Fibroblast of lung (primary cell): ENCODE results near the gene FAM13A.

Experiments used
- EZH2 ChIP-seq: IDR thresholded peaks from 2 replicates; pipeline ENCODE4 v1.5.1; 2012; ENCODE audit warnings: low read length, control low read depth, mild to moderate bottlenecking; ENCODE audit errors: missing control alignments
- TF ChIP-seq, protein P1 (sequence below), 2 donors: IDR thresholded peaks in 1 of 2; conservative IDR thresholded peaks in 1 of 2; 1 replicate in 1 of 2; 2 replicates in 1 of 2; pipeline ENCODE4 v1.5.1; 2011 to 2012; ENCODE audit warnings: low read length in 2 of 2, control low read depth in 1 of 2, inconsistent platforms in 1 of 2, low read depth in 1 of 2, mild to moderate bottlenecking in 1 of 2

DNA sequence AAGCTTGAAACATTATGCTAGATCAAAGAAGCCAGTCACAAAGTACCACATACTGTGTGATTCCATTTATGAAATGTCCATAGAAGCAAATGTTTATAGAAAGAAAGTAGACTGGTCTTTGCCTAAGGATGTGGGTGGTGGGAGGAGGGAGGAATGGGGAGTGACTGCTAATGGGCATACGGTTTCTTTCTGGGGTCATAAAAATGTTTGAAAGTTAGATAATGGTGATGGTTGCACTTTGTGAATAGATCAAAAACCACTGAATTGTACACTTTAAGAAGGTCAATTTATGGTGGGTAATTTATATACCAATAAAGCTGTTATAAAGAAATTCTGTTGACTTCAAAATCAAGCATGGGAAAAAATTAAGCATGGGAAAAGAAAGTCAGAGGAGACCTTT is 56.6 kb downstream of the FAM13A start:
- TF ChIP-seq, protein P1, sequence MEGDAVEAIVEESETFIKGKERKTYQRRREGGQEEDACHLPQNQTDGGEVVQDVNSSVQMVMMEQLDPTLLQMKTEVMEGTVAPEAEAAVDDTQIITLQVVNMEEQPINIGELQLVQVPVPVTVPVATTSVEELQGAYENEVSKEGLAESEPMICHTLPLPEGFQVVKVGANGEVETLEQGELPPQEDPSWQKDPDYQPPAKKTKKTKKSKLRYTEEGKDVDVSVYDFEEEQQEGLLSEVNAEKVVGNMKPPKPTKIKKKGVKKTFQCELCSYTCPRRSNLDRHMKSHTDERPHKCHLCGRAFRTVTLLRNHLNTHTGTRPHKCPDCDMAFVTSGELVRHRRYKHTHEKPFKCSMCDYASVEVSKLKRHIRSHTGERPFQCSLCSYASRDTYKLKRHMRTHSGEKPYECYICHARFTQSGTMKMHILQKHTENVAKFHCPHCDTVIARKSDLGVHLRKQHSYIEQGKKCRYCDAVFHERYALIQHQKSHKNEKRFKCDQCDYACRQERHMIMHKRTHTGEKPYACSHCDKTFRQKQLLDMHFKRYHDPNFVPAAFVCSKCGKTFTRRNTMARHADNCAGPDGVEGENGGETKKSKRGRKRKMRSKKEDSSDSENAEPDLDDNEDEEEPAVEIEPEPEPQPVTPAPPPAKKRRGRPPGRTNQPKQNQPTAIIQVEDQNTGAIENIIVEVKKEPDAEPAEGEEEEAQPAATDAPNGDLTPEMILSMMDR (conservative IDR thresholded peaks at IDR 0.05 in 1 of 2, IDR thresholded peaks at IDR 0.05 in 1 of 2; ENCODE audit: low read depth in 1 of 2, low read length in 2 of 2): no peak
- TF ChIP-seq EZH2: no peak
